ENCODE data around the gene CD96.

The CD96 gene

GRCh38 chr3:111604119-111604518 is 62.1 kb downstream of the CD96 start:
- Histone ChIP-seq H4K20me1 (ENCODE audit: insufficient read depth) (no peaks in the 10 kb centered on the region), H3K9ac (no peak overlapping the region), H3K4me3 (IDR thresholded peaks at IDR 0.05; ENCODE audit: insufficient read depth, low read depth, low read length) (no peak overlapping the region), H3K4me1 (ENCODE audit: low read depth, poor library complexity, severe bottlenecking) (no peaks in the 10 kb centered on the region), H3K79me2 (ENCODE audit: insufficient read depth, low read depth) (no peaks in the 10 kb centered on the region), H3K27ac (no peak overlapping the region), H3K36me3 (ENCODE audit: insufficient read depth) (no peaks in the 10 kb centered on the region), H2AFZ (ENCODE audit: low read depth) (no peak overlapping the region), H3K4me2 (no peak overlapping the region), H3K27me3 (ENCODE audit: insufficient read depth, low read depth) (no peaks in the 10 kb centered on the region)
- no peak for TF ChIP-seq CTCF (conservative IDR thresholded peaks at IDR 0.05; ENCODE audit: low read depth, low read length)

- TF ChIP-seq CTCF (conservative IDR thresholded peaks at IDR 0.05; ENCODE audit: low read depth, low read length) = no peak
- no peak overlapping the region for H3K4me3 ChIP-seq (IDR thresholded peaks at IDR 0.05; ENCODE audit: insufficient read depth, low read depth, low read length)
Measured at GRCh38 chr3:111605018-111605417, 63.0 kb downstream of the CD96 start.

GRCh38 chr3:111605493-111605892 is 63.5 kb downstream of the CD96 start:
- Histone ChIP-seq H3K36me3 (ENCODE audit: insufficient read depth) (no peaks in the 10 kb centered on the region), H3K9ac (no peak overlapping the region), H3K79me2 (ENCODE audit: insufficient read depth, low read depth) (no peaks in the 10 kb centered on the region), H3K27me3 (ENCODE audit: insufficient read depth, low read depth) (no peaks in the 10 kb centered on the region), H3K4me1 (ENCODE audit: low read depth, poor library complexity, severe bottlenecking) (no peaks in the 10 kb centered on the region), H3K4me3 (IDR thresholded peaks at IDR 0.05; ENCODE audit: insufficient read depth, low read depth, low read length) (no peak overlapping the region), H3K27ac (no peak overlapping the region), H2AFZ (ENCODE audit: low read depth) (no peak overlapping the region), H4K20me1 (ENCODE audit: insufficient read depth) (no peaks in the 10 kb centered on the region), H3K4me2 (no peak overlapping the region)
- TF ChIP-seq CTCF (conservative IDR thresholded peaks at IDR 0.05; ENCODE audit: low read depth, low read length) = no peak

More at GRCh38 chr3:111605018-111605417, 63.0 kb downstream of the CD96 start:
- Histone ChIP-seq H3K4me2 (no peak overlapping the region), H2AFZ (ENCODE audit: low read depth) (no peak overlapping the region), H3K4me1 (ENCODE audit: low read depth, poor library complexity, severe bottlenecking) (no peaks in the 10 kb centered on the region), H3K27me3 (ENCODE audit: insufficient read depth, low read depth) (no peaks in the 10 kb centered on the region), H4K20me1 (ENCODE audit: insufficient read depth) (no peaks in the 10 kb centered on the region), H3K36me3 (ENCODE audit: insufficient read depth) (no peaks in the 10 kb centered on the region), H3K9ac (no peak overlapping the region), H3K27ac (no peak overlapping the region), H3K79me2 (ENCODE audit: insufficient read depth, low read depth) (no peaks in the 10 kb centered on the region)

DNA sequence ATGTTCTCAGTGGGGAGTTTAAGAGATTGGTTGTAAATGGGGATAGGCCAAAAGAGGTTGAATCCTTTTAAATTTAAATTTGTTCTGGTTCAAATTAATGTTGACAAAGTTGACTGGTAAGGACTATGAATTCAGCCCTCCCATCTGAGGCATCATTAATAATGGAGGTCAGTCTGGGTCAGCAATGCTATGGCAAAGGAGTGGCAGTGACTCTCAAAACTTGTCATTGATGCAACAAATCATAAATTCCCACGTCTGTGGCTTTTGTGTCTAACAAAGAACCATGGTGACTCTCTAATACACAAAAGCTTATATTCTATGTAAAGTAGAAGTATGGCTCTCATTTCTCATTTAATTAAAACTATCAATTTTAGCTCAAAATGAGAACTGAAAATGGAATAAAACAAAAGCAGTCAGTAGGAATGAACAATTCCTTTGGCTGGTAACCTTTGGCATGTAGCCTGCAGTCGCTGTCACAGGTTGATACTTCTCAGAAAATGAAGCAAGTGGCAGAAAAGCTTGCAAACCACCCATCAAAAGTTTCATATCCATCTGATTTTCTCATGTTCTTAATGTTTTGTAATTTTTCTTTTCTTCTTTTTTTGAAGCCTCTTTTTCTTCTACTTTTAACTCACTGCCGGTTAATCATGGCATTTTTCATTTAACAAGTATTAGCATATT is 65.4 kb downstream of the CD96 start:
- H3K27me3 ChIP-seq (ENCODE audit: insufficient read depth, low read depth) = no peaks in the 10 kb centered on the region
- H3K4me3 ChIP-seq (IDR thresholded peaks at IDR 0.05; ENCODE audit: insufficient read depth, low read depth, low read length) = no peak overlapping the region
- no peaks in the 10 kb centered on the region for H3K36me3 ChIP-seq (ENCODE audit: insufficient read depth)
- H2AFZ ChIP-seq (ENCODE audit: low read depth) = no peak overlapping the region
- no peak for TF ChIP-seq CTCF (conservative IDR thresholded peaks at IDR 0.05; ENCODE audit: low read depth, low read length)
- H3K27ac ChIP-seq = no peak overlapping the region
- no peaks in the 10 kb centered on the region for H4K20me1 ChIP-seq (ENCODE audit: insufficient read depth)
- no peak overlapping the region for H3K9ac ChIP-seq
- no peak overlapping the region for H3K4me2 ChIP-seq
- no peaks in the 10 kb centered on the region for H3K4me1 ChIP-seq (ENCODE audit: low read depth, poor library complexity, severe bottlenecking)
- H3K79me2 ChIP-seq (ENCODE audit: insufficient read depth, low read depth) = no peaks in the 10 kb centered on the region
